NCI-H82 (cell line): Measurements from ENCODE around the gene DUSP16.

ENCODE experiments used
- DNase-seq: peaks from one replicate; lab custom pipeline; 2025; lab: John Stamatoyannopoulos, UW

The DUSP16 gene

DNA sequence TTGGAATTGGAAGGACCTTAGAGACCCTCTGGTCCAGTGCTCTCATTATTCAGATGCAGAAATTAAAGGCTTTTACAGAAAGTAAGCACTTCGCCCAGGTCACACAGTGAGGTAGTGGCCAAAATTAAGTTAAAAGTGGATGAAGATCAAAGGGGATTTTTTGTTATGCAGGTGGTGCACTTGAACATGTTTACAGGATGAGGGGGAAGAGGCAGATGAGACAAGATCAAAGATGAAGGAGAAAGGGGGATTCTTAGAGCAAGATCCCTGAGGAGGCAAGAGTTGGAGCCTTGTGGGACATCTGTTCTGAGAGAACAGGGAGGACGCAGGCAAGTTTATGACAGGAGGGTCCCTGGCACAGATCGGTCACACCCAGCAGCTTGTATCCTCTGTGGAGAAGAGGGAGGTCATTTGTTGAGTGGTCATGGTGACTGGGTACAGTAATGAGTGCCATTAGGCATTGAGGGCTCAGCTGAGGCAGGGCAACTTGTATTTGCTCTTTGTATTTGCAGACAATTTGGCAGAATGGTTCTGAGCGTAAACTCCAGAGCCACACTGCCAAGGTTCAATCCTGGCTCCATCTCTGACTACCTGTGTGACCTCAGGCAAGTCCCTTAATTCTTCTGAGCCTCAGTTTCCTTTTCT is 121.8 kb downstream of the DUSP16 start:
- DNase-seq, result no peak

DNA sequence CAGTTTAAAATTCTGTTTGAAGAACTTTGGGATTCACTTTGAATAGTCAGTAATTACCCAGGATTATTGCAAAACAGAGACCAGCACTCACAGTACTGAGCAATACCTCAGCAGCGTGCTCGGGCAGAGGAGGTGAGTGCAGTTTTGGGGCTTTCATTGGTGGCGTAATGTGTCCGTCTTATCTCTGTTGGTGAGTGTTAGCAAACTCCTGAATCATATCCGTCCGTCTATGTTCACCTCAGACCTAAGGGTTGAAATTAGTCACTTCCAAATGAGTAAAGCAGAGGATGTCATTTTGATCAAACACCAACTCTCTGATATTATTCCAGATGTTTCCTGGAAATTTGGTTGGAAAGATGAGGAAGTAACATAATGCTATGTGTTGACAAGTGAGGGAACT is 123.0 kb downstream of the DUSP16 start:
- no peak for DNase-seq

DNA sequence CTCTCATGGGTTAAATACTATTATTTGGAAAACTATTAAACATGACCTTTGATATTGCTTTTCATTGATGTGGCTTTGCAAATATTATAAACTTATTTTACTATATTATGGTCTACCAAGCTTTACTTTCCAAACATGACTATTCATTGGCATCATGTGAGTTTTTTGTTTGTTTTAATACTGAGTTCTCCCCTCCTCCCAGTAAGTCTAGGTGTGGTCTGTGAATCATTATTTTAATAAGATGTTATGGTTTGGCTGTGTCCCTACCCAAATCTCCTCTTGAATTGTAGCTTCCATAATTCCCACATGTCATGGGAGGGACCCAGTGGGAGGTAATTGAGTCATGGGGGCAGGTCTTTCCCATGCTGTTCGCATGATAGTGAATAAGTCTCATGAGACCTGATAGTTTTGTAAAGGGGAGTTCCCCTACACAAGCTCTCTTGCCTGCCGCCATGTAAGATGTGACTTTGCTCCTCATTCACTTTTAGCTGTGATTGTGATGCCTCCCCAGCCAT is 125.8 kb downstream of the DUSP16 start:
- DNase-seq, result no peak

DNA sequence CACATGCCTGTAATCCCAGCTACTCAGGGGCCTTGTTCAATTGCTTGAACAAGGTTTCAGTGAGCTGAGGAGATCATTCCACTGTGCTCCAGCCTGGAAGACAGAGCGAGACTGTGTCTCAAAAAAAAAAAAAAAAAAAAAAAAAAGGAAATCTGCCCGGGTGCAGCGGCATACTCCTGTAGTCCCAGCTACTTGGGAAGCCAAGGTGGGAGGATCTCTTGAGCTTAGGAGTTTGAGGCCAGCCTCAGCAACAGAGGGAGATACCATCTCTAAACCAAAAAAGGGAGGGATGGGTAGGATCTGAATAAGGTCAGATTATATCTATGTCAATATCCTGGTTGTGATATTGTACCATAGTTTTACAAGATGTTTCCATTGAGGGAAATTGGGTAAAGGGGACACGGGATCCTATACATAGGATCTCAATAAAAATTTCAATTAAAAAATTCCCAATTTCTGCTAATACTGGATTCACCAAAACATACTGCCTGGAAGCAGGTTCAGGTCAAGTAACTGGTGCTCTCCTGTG is 129.4 kb downstream of the DUSP16 start:
- DNase-seq, result no peak

DNA sequence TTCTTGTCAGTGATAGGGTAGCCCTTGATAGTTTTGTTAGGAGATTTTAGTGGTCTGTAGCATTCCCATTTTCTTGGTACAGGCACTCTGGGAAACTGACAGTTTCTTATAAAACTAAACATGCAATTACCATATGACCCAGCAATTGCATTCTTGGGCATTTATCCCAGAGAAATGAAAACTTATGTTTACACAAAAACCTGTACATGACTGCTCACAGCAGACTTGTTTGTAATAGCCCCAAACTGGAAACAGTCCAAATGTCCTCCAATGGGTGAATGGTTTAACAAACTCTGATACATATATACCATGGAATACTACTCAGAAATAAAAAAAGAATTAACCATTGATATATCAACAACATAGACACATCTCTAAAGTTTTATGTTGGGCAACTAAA is 130.3 kb downstream of the DUSP16 start:
- DNase-seq, result no peak

DNA sequence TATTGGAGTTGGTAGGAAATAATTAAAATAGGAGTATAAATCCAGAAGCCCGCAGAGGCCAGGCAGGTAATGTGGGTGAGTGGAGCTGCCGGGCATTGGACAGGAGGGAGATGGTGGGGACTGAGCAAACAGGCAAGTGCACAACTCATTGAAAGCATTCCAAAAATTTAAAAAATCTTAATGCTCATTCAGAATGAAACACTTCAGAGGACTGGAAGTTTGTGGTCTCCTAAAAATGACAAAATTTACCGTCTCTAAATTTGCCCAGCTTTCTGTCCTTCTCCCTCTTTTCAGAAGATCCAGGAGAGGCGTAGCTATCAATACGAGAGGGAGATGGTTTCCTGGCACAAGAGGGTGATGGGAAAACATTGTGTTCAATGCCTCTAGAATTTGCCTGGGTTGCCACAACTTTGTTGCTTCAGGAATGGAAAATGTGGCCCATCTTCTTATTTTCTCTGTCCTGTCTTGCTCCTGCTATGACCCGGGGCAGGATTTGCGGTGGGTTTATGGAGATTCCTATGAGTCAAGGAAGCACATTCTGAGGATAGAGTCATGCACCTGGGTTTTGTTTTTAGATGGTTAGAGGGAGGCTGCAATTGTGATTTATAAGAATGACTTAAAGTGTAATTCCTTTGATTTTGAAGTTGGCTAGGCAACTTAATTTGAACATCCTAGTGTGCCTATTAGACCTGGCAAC is 133.6 kb downstream of the DUSP16 start:
- DNase-seq, result no peak

DNA sequence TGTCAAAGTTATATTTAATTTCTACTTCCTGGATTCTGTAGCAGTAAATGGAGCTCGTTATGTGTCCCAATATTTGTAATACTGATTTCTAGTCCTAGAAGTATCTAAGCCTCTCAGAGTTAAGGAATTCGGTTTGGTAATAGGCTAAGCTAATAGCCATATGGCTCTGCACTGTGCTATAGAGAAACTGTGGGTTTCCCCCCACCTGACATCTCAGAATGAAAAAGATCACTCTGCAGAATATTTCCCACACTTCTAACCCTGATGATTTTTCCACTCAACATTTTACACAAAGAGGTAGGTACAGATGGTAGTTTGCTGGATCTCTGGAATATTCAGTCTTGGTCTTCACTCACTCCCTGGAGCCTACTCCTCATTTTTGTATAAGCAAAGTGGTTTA is 134.6 kb downstream of the DUSP16 start:
- peak; percentile 77 for DNase-seq

DNA sequence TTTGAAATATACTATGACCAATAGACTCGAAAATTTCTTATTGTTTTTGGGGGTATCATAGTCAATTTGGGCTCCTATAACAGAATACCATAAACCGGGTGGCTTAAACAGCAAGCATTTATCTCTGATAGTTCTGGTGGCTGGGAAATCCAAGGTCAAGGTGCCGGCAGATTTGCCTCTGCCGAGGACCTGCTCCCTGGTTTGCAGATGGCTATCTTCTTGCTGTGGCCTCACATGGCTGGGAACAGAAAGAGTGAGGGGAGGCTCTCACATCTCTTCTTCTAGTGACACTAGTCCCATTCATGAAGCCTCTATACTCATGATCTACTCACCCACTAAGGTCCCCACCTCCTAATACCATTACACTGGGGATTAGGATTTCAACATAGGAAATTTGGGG is 135.1 kb downstream of the DUSP16 start:
- peak; percentile 78 for DNase-seq

DNA sequence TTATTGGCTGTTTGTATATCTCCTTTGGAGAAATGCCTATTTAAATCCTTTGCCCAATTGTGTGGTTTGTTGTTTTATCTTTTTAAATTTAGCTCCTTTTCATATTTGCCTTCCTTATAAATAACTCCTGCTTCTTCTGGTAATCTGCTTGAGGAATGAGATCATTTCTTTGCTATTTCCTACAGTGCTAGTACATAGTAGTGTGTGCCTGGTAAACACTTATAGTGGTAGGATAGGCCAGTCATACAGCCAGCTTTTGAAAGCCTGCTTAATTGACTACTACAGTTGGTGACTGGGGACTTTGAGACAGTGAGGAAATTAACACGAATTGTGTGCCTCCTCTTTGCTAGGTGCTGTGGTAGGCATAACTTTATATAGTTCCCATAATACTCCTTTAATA is 137.0 kb downstream of the DUSP16 start:
- DNase-seq, result no peak

DNA sequence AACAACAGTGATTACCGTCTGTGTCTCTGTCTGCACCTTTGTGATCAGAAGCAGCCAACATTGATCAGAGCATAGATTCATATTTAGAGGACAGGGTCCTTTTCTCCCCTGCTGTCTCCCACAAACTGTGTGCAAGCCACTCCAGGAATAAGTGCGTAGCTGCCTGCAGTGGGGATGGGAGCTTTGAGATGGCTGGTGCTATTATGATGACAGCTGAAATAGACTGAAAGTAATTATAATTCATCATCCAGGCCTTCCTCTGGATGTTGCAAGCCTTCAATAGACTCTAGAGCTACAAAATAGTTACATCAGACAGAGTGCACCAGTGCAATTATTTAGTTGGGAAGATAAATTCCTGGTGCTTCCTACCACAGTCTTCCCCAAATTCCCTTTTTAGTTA is 137.7 kb downstream of the DUSP16 start:
- DNase-seq, result no peak
